ENCODE results near the gene FDXR. TPM values are rescaled to one million over a fixed set of nuclear protein-coding genes. Genes with fewer than 3 reads are reported as not detected.
"Not testable (repeated sequence)": the region's sequence is repeated elsewhere in the genome, so short reads cannot be mapped to it uniquely, and the experiment has no call there.

The FDXR gene
- polyA plus RNA-seq, 1 donor: 2.0 TPM

DNA sequence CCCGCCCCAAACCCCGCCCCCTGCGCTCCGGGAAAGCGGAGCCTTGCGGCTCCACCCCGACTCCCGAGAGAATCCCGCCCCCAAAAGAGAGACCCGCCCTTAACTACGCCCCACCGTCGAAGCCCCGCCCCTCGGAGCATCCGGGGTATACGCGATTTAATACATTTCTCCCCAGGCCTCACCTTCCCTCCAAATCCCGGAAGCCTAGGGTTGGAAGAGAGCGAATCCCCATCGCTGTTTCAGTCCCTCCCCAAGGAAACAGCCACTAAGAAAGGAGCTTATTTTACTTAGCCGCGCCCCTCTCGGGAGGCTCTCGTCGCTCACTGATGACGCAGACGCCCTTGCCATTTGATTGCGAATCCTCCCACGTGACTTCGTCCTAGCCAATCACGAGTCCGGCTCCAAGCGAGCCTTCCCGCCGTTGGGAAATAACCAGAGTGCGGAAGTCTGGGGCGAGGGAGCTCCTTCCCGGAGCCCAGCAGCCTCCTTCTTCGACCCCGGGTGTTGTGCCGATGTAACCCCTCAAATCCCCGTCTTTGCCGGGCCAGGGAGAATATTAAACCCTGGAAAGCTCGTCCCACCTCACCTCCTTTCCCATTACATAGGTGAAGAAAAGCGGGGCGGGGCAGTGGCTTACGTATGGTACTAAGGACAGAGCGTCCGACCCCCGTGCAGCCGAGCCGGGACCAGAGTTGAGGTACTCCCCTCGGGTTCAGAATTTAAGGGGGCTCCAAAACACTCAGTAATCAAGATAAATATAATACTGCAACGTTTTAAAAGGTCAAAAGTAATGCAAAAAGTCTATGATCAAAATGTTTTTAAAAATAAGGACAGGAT, 461 bp upstream of the FDXR start:
- peak; percentile 99 for DNase-seq (ENCODE audit: low read depth)

DNA sequence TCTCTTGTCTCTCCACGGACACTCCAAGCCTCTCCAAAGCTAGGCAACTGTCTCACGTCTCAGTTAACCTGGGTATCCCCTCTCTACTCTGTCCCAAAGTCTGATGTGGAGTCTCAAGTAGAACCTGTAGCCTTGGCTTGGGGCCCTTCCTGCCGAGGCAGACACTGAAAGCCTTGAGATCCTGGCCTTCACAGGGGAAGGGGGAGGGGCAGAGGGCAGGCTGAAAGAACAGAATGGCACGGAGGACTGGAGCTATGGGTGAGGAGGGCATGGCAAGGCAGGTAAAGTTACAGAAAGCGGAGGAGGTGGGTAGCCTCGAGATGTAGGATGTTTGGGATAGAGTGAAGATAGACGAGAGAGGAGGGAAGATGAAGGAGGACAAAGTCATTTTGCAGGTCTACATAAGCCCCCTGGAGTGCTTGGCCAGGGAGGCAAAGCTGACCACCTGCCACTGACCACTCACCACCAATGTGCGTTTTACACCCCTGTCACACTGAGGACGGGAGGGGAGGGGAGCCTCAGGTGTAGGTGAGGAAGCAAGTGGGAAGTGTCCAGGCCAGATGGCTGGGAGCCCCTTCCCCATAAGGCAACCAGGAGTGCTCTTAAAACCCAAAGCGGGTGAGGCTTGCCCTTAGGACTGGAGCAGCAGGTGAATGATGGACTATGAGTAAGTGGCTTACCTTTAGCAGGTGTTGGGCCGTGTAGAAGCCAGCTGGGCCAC, 1.3 kb downstream of the FDXR start:
- DNase-seq (ENCODE audit: low read depth): no peak

DNA sequence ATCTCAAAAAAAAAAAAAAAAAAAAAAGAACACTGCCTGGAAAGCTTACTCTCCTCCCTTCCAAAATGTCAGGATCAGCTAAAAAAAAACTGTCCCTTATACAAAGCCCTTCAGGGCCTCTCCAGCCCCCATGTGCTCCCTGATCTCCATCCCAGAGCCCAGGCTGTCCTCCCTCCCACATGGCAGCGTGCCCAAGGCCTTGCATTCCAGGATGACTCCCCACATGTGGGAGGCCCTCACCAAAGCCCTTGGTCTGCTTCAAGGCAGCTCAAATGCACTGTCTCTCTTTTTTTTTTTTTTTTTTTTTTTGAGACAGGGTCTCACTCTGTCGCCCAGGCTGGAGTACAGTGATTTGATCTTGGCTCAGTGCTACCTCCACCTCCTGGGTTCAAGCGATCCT, 2.3 kb downstream of the FDXR start:
- no peak for DNase-seq (ENCODE audit: low read depth)

DNA sequence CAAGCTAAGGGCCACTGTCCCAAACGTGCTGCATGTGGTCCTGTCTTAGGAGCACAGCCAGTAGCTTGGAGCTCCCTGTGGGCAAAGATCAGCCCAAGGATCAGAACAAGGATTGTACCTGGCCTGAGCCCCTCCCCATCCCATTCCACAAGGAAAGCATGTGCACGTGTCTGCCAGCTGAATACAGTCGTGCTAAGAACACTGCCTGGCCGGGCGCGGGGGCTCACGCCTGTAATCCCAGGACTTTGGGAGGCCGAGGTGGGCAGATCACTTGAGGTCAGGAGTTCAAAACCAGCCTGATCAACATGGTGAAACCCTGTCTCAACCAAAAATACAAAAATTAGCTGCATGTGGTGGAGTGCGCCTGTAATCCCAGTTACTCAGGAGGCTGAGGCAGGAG, 2.8 kb downstream of the FDXR start:
- DNase-seq (ENCODE audit: low read depth): not testable (repeated sequence)

- no peak for DNase-seq (ENCODE audit: low read depth)
These were observed 3.9 kb downstream of the FDXR start for GRCh38 chr17:74868908-74869255.

- DNase-seq (ENCODE audit: low read depth): no peak
These were observed 4.4 kb downstream of the FDXR start for GRCh38 chr17:74868251-74868907.

DNA sequence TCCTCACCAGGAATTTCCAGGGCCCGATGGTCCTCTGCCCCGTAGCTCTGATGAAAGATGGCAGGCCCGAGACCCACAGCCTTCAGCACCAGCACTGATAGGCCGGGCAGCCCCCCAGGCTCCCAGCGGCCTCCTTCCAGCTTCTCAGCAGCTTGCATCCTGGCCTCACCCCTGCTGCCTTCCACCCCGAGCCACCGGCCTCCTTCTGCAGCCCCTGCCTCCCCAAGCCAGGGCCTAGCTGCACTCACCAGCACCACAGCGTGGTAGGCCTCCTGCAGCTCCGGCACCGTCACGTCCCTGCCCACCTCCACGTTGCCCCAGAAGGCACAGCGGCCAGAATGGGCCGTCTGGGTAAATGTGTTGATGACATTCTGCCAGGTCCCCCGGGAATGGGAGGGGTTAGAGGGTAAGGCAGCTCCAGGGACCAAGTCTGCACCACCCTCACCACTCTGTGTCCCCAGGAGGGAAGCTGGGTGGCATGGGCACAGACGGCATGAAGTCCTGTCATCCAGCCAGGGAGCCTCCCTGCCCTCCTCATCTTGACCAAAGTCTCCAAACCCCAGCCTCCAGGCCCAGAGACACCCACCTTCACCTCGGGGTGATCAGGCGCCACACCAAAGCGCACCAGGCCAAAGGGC, 6.5 kb downstream of the FDXR start:
- no peak for DNase-seq (ENCODE audit: low read depth)

DNA sequence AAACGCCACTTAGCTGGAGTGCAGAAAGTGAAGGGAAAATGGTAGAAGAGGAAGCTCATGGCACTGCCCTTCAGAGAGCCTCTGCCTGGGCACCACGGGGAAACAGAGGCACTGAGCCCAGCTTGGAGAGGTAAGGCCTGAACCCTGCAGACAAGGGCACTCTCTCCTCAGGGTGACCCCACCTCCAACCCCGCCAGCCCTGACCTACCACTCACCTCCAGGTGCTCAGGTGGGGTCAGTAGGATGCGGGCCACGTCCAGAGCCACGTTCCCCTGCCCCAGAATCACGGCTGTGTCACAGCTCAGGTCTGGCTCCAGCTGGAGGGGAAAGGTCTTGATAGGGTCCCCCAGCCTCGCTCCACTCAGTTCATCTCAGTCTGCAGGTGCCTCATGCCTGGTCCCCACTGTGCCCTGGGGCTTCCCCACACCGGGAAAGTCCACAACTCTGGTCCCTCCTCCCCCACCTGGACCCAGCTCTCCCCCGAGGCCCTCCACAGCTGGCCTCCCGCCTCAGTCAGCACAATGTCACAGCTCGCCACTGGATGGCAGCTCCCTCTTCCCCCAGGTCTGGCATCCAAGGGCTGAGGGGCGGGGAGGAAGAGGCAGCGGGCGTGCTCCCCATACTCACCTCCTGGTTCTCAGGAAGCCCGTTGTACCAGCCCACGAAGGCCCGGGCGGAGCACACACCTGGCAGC, 7.1 kb downstream of the FDXR start:
- DNase-seq (ENCODE audit: low read depth): no peak

DNA sequence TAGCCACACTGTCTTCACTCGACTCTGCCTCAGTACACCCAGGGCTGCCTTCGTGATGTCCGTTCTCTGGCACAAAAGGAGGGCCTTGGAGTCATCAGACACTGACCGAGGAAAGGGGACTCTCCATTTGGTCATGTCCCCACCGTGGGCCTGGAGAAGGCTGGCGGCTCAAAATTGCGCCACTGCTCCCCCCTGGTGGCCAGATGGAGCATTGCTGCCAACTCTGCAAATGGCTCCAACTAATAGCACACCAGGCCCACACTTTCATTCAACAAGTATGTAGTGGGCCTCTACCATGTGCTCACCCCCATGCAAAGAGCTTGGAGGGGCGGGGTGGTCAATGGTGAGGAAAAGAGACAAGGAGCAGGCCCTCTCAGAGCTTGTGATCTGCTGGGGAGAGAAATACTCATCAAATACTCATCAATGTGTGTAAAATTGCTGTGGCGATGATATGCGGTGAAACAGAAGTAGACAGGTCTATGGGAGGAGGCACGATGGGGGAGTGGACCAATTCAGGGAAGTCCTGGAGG, 7.9 kb downstream of the FDXR start:
- no peak for DNase-seq (ENCODE audit: low read depth)

GRCh38 chr17:74864297-74864865, 8.4 kb downstream of the FDXR start:
- no peak for DNase-seq (ENCODE audit: low read depth)

DNA sequence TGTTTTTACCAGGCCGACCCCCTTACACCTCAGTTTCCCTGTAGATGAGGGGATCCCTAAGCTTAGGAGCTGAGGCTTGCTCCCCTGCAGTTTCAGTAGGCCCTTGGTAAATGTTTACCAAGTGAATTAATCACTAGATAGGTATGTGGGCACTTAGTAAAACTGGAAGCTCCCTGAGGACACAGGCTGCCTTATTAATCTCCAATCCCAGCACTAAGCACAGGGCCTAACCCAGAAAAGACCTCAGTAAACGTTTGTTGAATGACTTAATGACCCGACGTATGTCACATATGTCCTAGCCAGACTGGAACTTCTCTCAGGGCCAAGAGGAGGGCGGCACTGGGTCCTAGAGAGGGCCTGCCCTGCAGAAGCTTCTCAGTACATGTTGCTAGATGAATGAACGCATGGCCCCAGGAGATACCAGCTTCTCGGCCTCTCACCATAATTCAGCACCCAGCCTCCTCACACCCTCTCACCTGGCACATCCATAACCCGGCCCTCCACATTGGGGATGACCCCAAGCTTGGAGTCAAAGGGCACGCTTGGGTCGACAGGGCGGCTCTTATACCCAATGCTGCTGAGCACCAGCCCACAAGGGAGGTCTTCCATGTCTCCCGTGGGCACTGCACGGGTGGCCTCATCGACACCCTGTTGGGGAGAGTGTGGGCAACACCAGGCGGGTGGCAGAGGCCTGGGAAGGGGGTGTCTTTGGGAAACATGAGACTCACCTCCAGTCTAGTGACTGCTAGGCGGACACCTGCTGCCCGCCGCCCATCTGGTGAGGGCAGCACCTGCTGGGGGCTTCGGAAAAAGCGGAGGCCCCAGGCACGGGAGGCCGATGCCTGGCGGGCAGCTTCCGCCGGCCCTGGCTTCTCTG, 9.1 kb downstream of the FDXR start:
- no peak for DNase-seq (ENCODE audit: low read depth)

DNA sequence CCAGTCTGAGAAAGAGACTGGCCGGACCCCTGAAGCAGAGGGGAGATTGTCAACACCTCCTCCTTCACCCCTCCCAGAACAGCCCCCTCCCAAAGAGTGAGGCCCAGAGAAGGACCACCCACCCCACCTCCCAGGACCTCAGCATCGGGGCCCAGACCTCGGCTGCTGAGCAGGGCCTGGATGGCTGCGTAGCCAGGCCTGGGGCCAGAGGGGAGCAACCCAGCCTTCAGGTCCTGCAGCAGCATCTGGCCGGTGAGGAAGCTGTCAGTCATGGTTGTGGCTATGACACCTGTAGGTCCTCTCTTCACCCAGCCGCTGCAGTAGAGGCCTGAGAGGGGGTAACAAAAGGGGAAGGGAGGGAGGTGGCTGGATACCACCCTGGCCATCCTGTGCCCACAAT, 9.9 kb downstream of the FDXR start:
- DNase-seq (ENCODE audit: low read depth): no peak

GRCh38 chr17:74862108-74862901, 10.5 kb downstream of the FDXR start:
- DNase-seq (ENCODE audit: low read depth): no peak

DNA sequence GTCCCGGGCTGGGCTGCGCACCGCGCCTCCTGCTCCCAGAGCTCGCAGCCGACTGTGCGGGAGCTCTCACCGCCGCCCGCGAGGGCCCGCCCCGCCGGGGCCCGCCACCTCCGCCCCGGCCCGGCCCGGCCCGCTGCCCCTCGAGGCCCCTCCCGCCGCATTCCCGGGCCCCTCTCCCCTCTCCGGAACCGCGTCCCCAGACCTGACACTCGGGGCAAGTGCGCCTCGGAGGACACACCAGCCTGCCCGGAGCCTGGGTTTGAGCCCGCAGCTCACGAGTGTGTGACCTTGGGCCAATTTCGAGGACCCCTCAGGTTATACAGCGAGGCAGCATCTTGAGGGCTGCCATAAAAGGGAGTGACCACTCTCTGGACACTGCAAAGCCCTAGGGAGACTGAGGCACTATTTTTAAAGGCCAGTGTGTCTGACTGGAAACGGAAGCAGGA, 11.1 kb downstream of the FDXR start:
- DNase-seq (ENCODE audit: low read depth): no peak

DNA sequence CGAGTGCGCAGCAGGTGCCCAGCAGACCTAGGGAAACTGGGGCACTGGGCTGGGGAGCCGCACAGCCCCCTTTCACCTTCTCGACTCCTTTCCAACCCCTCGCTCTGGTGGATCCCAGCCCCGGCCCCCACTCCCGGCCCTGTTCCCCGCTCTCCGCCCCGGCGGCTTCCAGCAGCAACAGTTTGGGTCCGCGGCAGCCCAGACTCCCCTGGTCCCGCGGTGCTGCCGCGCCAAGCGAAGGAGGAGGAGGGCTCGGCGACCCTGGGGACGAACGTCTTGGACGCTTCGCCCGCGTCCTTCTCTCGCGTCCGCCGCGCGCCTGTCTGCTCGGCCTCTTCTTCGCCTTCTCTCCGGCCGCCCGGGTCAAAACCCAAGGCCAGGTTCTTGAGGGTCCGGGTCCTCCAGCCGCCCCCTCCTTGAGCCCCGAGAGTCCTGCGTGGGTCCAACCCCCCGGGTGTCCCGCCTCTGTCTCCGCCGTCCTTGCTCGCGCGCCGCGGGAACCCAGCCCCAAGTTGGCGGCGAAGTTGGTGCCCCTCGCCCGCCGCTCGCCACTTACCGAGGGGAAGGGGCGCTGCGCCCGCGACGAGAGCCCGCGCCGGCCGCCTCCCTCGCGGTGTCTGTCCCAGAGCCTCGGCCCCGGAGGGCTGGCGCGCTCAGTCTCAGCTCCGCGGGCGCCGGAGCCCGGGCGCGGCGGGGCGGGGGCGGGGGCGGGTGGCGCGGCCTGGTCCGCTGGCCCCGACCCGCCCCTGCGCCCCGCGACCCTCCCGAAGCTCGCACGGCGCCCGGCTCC, 11.7 kb downstream of the FDXR start:
- DNase-seq (ENCODE audit: low read depth): no peak

GRCh38 chr17:74860229-74860871, 12.4 kb downstream of the FDXR start:
- DNase-seq (ENCODE audit: low read depth): no peak

GRCh38 chr17:74859459-74860228, 13.2 kb downstream of the FDXR start, which contains the start of gene GRIN2C:
TSS of gene GRIN2C (minus strand) at chr17:74859885. CDS start at chr17:74855092, 4,793 bp downstream.
- no peak for DNase-seq (ENCODE audit: low read depth)
